Fibroblast of villous mesenchyme (primary cell): ENCODE measurements around the gene QDPR. TPM values are rescaled to one million over a fixed set of nuclear protein-coding genes. Genes with fewer than 3 reads are reported as not detected.
"Not testable (repeated sequence)": the region's sequence is repeated elsewhere in the genome, so short reads cannot be mapped to it uniquely, and the experiment has no call there.

ENCODE experiments used
- DNase-seq: peaks from one replicate; pipeline ENCODE4 v3.0.0-alpha.2; 2010; ENCODE audit warnings: low read depth
- H3K4me3 ChIP-seq: 2 replicates; pipeline ENCODE4 v1.5.1; 2011; ENCODE audit warnings: low read depth, mild to moderate bottlenecking, low read length
- total RNA-seq: library from RNA; depleted of rRNA; stranded (reverse); fragments of >200 nt; gene quantifications from 2 replicates; pipeline ENCODE4 v1.2.3, GENCODE V29; 2012
- TF ChIP-seq, protein P1 (sequence below): IDR thresholded peaks from 2 replicates; pipeline ENCODE4 v1.5.1; 2012; ENCODE audit warnings: low read depth, mild to moderate bottlenecking, low read length; ENCODE audit not compliant: insufficient read depth

QDPR gene
- total RNA-seq, 1 donor, result 13.8 TPM

- TF ChIP-seq, protein P1, sequence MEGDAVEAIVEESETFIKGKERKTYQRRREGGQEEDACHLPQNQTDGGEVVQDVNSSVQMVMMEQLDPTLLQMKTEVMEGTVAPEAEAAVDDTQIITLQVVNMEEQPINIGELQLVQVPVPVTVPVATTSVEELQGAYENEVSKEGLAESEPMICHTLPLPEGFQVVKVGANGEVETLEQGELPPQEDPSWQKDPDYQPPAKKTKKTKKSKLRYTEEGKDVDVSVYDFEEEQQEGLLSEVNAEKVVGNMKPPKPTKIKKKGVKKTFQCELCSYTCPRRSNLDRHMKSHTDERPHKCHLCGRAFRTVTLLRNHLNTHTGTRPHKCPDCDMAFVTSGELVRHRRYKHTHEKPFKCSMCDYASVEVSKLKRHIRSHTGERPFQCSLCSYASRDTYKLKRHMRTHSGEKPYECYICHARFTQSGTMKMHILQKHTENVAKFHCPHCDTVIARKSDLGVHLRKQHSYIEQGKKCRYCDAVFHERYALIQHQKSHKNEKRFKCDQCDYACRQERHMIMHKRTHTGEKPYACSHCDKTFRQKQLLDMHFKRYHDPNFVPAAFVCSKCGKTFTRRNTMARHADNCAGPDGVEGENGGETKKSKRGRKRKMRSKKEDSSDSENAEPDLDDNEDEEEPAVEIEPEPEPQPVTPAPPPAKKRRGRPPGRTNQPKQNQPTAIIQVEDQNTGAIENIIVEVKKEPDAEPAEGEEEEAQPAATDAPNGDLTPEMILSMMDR, result no peak
- no peak overlapping the region for H3K4me3 ChIP-seq
- DNase-seq, result peak; percentile 9
These were observed 32.9 kb upstream of the QDPR start for GRCh38 chr4:17544831-17545234.

DNA sequence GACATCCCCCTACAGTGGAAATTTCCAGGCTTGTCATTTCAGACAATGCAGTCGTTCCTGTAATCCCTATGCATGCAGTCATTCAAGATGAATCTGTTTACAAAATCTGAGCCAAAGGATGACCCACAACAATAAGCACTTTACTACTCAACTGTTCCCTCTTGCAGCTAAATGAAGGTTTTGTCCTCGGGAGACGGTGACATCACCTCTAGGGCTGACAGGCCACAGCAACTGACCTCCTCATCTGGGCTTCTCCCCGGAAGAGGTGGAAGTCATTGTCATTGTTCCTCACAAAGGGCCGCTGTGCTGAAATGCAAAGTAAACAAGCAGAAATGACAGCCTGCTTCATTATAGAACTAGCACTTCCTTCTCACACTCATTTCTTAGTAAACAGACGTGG, 32.3 kb upstream of the QDPR start:
- H3K4me3 ChIP-seq, result no peak overlapping the region
- TF ChIP-seq, protein P1, result no peak
- DNase-seq, result peak; percentile 26

- DNase-seq, H3K4me3 ChIP-seq: not testable (repeated sequence)
These were observed 25.2 kb upstream of the QDPR start for GRCh38 chr4:17537060-17537459.

- TF ChIP-seq, protein P1, result no peak
- H3K4me3 ChIP-seq, result no peak overlapping the region
- DNase-seq, result no peak
These were observed 24.0 kb upstream of the QDPR start for GRCh38 chr4:17535906-17536305.

DNA sequence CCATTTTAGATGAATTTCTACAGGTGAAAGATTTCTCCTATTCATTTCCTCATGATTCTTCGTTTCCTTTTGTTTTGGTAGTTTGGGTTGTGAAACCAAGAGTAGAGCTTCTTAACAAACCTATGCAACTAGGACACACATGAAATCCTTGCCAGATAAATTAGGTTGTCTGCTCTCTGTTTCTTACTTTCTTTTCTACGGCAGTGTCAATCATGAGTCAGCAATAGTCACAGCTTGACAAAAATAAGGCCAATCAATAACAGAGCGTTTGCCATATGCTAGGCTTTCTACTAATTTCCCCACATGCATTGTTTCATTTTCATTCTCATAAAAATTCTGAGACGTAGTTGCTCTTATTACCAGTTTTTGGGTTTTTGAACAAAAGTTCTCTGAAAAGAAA, 23.4 kb upstream of the QDPR start:
- TF ChIP-seq, protein P1, result no peak
- DNase-seq, result no peak
- H3K4me3 ChIP-seq, result no peak overlapping the region

GRCh38 chr4:17534705-17535104, 22.8 kb upstream of the QDPR start:
- H3K4me3 ChIP-seq, result no peak overlapping the region
- TF ChIP-seq, protein P1, result no peak
- no peak for DNase-seq

DNA sequence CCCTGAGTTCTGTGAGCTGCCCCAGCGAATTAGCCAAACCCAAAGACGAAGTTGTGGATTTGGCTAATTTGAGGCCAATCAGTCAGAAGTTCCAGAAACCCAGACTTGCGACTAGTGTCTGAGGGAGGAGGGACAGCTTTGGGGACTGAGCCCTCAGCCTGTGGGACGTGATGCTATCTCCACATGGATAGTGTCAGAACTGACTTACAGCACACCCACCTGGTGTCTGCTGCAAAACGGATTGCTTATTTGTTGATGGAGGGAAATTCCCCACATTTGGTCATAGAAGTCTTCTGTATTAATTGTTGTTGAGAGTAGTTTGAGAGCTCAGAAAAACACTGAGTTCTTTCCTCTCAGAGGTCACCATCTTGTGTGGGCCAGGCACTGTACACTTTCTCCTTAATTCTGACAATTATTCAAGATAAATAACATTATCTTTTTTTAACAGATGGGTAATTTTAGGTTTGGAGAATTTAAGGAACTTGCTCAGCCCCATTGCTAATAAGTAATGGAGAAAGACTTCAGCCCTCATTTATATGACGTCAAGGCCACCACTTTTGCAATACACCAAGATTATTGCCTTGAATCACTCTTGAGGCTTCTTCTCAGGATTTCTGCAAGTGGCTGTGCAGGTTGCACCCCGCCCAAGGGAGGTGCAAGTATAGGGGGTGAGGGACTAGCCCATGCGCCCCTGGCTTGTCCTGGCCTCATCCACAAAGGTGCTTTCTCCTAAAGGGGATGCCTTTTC, 19.8 kb upstream of the QDPR start:
- no peak overlapping the region for H3K4me3 ChIP-seq
- no peak for DNase-seq
- TF ChIP-seq, protein P1, result no peak
